G401 (cell line): ENCODE results near the gene RRM2. TPM values are rescaled to one million over a fixed set of nuclear protein-coding genes. Genes with fewer than 3 reads are reported as not detected.

Source experiments
- total RNA-seq: library from RNA; depleted of rRNA; stranded (reverse); fragments of >200 nt; shearing (Covaris generic); gene quantifications from 2 replicates; pipeline ENCODE4 v1.2.3, GENCODE V29; 2014; rRNA removed

RRM2 gene
- total RNA-seq, 1 experiment from 2014 or later: 21.9 TPM

Other genes starting within 250 kb of the RRM2 start
- gene GRHL1, start 171.0 kb upstream of the RRM2 start, total RNA-seq: 0.14 and 0.98 TPM in 2 replicates
- 4.4 and 6.9 TPM in 2 replicates for gene KLF11, start 79.2 kb upstream of the RRM2 start, total RNA-seq
- gene CYS1, start 42.3 kb upstream of the RRM2 start, total RNA-seq: 11.2 and 14.1 TPM in 2 replicates
- 12.7 and 34.8 TPM in 2 replicates for gene HPCAL1, start 180.2 kb downstream of the RRM2 start, total RNA-seq